ENCODE measurements around the gene PRPF31.

DNA sequence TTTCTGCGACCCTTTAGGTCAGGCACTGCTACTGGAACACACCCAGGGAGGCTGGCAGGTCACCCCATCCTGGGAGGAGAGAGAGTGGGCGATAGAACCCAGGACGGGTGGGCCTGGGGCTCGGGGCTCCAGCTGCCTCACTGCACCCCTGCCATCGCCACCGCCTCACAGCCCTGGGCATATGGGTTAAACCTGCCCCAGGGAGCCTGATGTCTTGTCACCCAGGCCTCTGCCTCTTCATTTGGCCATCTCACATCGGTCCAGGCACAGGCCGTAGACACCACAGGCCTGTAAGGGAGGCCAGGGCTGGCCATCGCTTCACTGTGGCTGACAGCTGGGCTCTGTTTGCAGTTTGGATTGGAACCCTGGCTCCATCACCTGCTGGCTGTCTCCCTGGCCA lies 10.2 kb downstream of the PRPF31 start:
- no peak for TF ChIP-seq POLR2A (IDR thresholded peaks at IDR 0.05)
- no peak for TF ChIP-seq POLR2AphosphoS5 (IDR thresholded peaks at IDR 0.05)
- TF ChIP-seq, protein P1, sequence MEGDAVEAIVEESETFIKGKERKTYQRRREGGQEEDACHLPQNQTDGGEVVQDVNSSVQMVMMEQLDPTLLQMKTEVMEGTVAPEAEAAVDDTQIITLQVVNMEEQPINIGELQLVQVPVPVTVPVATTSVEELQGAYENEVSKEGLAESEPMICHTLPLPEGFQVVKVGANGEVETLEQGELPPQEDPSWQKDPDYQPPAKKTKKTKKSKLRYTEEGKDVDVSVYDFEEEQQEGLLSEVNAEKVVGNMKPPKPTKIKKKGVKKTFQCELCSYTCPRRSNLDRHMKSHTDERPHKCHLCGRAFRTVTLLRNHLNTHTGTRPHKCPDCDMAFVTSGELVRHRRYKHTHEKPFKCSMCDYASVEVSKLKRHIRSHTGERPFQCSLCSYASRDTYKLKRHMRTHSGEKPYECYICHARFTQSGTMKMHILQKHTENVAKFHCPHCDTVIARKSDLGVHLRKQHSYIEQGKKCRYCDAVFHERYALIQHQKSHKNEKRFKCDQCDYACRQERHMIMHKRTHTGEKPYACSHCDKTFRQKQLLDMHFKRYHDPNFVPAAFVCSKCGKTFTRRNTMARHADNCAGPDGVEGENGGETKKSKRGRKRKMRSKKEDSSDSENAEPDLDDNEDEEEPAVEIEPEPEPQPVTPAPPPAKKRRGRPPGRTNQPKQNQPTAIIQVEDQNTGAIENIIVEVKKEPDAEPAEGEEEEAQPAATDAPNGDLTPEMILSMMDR (IDR thresholded peaks at IDR 0.05) = no peak
